Neutrophil (primary cell): ENCODE measurements around the gene EVA1C.
"Not testable (repeated sequence)": the region's sequence is repeated elsewhere in the genome, so short reads cannot be mapped to it uniquely, and the experiment has no call there.

Source experiments
- H3K27ac ChIP-seq: fragments of 200-600 bp; sonication (generic); 2 replicates; pipeline ENCODE4 v1.5.1; 2016; ENCODE audit warnings: mild to moderate bottlenecking, moderate library complexity
- H3K27me3 ChIP-seq: fragments of 200-600 bp; sonication (generic); 2 replicates; pipeline ENCODE4 v1.6.0; 2016; ENCODE audit warnings: mild to moderate bottlenecking
- H3K36me3 ChIP-seq: fragments of 200-600 bp; sonication (generic); 2 replicates; pipeline ENCODE4 v1.5.1; 2017
- H3K4me1 ChIP-seq, 2 experiments: fragments of 200-600 bp in 1 of 2; sonication (generic) in 1 of 2; 1 replicate in 1 of 2; 2 replicates in 1 of 2; pipeline versions ENCODE4 v1.5.1 to v1.6.1; 2013 to 2016; ENCODE audit warnings: low read depth in 1 of 2, low read length in 1 of 2, mild to moderate bottlenecking in 1 of 2, moderate library complexity in 1 of 2; ENCODE audit not compliant: control insufficient read depth in 1 of 2, insufficient read depth in 1 of 2
- H3K4me3 ChIP-seq, 2 experiments: fragments of 200-600 bp in 1 of 2; sonication (generic) in 1 of 2; 1 replicate in 1 of 2; 2 replicates in 1 of 2; pipeline ENCODE4 v1.5.1; 2013 to 2016; ENCODE audit warnings: low read depth in 1 of 2, low read length in 1 of 2, mild to moderate bottlenecking in 1 of 2, moderate library complexity in 1 of 2
- H3K9me3 ChIP-seq: fragments of 200-600 bp; sonication (generic); 2 replicates; pipeline ENCODE4 v1.5.1; 2016
- TF ChIP-seq, protein P1 (sequence below): fragments of 200-600 bp; sonication (generic); IDR thresholded peaks from 2 replicates; pipeline ENCODE4 v1.5.1; 2016; ENCODE audit warnings: antibody characterized with exemption

EVA1C gene

DNA sequence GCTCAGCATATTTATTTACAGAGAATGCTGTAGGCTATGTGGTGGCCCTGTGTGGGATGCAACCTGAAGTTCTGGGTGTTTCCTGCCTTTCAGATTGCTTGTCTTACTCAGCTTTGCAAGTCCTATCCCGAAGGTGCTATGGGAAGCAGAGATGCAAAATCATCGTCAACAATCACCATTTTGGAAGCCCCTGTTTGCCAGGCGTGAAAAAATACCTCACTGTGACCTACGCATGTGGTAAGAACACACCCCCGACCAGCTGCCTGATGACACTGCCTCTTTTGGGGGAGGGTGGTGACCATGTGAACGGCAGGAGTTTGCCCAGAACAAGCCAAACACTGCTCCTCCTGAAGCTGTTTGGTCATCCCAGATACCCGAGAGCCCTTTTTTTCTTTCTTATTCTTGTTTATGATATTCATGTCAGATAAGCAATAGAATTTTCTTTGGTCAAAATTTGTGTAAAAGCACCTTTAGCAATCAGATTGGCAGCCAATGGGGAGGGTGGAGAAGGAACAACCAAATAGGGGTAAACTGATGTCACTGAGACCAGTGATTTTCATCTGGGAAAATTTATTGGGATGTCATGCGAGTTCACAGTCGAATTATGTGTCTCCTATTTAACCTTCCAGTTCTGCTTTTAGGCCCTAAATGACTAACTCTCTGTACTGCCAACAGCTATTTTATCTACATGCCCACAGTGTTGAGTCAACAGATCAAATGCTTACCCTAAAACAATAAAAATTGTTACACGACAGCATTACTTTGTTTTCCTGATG, 82.6 kb downstream of the EVA1C start:
- no peaks in the 10 kb centered on the region for H3K36me3 ChIP-seq
- H3K9me3 ChIP-seq, result no peaks in the 10 kb centered on the region
- H3K4me3 ChIP-seq, result no peak overlapping the region
- no peaks in the 10 kb centered on the region for H3K27me3 ChIP-seq
- H3K4me1 ChIP-seq, result no peaks in the 10 kb centered on the region
- TF ChIP-seq, protein P1, sequence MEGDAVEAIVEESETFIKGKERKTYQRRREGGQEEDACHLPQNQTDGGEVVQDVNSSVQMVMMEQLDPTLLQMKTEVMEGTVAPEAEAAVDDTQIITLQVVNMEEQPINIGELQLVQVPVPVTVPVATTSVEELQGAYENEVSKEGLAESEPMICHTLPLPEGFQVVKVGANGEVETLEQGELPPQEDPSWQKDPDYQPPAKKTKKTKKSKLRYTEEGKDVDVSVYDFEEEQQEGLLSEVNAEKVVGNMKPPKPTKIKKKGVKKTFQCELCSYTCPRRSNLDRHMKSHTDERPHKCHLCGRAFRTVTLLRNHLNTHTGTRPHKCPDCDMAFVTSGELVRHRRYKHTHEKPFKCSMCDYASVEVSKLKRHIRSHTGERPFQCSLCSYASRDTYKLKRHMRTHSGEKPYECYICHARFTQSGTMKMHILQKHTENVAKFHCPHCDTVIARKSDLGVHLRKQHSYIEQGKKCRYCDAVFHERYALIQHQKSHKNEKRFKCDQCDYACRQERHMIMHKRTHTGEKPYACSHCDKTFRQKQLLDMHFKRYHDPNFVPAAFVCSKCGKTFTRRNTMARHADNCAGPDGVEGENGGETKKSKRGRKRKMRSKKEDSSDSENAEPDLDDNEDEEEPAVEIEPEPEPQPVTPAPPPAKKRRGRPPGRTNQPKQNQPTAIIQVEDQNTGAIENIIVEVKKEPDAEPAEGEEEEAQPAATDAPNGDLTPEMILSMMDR, result no peak
- no peak overlapping the region for H3K27ac ChIP-seq

DNA sequence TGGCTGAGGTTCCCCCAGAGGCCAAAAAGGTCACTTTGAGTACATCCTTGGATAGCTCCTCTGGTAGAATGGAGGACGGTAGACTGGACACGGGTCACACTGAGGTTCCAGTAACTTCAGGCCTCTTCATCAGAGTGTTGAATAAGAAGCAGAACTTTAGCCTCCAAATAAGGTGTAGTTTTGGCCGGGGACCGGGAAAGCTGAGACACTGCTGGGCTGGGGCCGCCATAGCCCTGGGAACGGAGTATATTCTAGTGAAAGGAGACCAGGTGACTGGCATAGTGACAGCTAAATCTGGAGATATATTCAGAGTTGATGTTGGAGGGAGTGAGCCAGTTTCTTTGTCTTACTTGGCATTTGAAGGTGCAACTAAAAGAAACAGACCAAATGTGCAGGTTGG, 84.1 kb downstream of the EVA1C start:
- no peak overlapping the region for H3K4me3 ChIP-seq
- no peaks in the 10 kb centered on the region for H3K4me1 ChIP-seq
- H3K36me3 ChIP-seq, result no peaks in the 10 kb centered on the region
- no peak overlapping the region for H3K27ac ChIP-seq
- no peaks in the 10 kb centered on the region for H3K27me3 ChIP-seq
- TF ChIP-seq, protein P1, result no peak
- no peaks in the 10 kb centered on the region for H3K9me3 ChIP-seq

DNA sequence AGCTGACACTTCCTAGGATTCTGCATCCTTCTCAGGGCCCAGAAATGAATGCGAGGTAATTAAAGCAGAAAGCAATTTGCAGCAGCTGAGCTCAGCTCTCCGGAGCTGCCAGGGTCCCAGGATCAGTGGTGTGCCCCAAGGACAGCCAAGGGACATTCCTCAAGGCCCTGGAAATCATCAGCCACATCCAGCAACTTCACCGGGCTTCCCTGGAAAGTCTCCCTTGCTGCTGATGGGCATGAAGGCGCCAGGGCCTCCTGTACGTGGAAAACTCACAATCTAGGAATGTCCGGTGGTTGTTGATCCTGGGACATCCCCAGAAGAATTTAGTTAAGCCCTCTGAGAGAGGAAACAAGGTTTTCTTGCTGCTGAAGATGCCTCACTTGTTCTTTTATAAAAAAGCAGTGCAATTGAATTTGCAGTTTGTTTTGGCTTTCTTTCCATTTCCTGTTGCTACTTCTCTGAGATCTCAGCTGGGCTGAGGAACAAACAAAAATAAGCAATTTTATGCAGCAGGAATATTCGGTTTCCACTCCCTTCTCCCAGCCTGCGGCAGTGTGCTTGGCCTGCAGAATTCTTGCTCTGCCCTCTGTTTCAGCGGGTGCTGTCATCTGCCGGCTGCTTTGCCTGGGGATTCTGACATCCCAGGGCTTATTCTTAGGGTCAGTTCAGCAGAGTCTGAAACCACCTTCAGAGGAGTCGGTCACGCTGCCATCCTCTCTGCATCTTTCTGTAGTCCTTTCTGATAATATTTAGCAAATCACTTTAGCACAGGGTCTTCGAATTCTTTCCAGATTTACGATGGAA, 86.9 kb downstream of the EVA1C start:
- Histone ChIP-seq H3K27ac (no peak overlapping the region), H3K4me3 (no peak overlapping the region), H3K27me3 (no peaks in the 10 kb centered on the region), H3K36me3 (no peaks in the 10 kb centered on the region), H3K9me3 (no peaks in the 10 kb centered on the region), H3K4me1 (no peaks in the 10 kb centered on the region)
- TF ChIP-seq, protein P1, result no peak

DNA sequence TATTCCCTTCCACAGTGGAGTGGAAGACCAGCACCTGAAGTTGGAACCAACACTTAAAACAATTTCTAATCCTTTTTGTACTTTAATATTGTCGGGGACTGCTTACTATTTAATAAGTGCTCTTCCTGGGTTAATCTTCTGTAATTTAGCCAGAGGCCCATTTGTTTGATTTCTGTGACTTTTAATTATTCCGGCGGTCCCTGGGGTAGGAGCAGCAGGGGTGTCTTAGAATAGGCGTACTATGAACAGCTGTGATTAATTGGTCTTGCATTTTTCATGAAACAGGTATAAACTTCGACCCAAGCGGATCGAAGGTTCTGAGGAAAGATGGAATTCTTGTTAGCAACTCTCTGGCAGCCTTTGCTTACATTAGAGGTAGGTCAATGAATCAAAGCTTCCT, 91.1 kb downstream of the EVA1C start:
- not testable (repeated sequence) for H3K27me3 ChIP-seq, H3K4me1 ChIP-seq, H3K9me3 ChIP-seq, H3K36me3 ChIP-seq, H3K27ac ChIP-seq, H3K4me3 ChIP-seq

DNA sequence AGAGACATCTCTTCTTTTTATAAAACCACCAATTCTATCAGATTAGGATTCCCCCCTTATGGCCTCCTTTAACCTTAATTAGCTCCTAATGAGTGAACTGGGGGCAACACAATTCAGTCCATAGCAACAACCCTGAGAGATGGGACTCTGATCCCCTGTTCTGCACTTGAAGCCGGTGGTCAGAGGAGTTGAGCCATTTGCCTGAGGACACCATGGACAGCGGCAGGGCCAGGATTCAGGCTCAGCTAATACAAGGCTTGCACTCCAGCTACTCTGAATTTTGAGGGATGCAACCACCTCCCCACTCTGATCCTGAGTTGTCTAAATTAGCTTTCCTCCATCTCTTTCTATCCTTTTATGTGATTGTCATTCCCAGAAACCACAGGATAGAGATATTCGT, 93.3 kb downstream of the EVA1C start:
- not testable (repeated sequence) for H3K36me3 ChIP-seq, H3K27me3 ChIP-seq, H3K9me3 ChIP-seq, H3K4me3 ChIP-seq, H3K27ac ChIP-seq, H3K4me1 ChIP-seq

DNA sequence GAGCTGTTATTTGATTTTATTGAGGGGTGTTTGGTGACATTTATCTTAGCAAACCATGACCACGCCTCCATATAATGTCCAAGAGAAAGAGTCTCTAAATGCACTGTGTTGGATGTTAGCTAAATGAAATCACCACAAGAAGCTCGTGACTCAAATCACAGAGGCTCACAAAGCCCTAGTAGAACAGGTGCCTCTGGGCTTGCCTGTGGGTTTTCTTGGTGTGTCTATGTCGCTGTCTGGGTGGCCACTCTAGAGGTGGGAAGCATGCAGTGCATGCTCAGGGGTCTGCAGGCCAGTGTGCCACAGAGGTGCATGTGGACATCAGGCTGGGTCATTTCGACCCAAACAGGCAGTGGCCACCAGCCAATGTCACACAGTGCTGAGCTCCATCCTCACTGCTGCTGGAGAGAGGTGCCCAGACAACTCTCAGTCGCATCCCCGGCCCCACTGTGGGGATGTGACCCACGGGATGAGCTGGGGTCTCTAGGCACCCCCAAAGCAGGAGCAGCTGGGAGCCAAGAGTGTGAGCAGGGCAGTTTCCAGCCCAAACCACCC, 94.0 kb downstream of the EVA1C start:
- H3K4me1 ChIP-seq, H3K27ac ChIP-seq, H3K36me3 ChIP-seq, H3K4me3 ChIP-seq, H3K27me3 ChIP-seq, H3K9me3 ChIP-seq: not testable (repeated sequence)

DNA sequence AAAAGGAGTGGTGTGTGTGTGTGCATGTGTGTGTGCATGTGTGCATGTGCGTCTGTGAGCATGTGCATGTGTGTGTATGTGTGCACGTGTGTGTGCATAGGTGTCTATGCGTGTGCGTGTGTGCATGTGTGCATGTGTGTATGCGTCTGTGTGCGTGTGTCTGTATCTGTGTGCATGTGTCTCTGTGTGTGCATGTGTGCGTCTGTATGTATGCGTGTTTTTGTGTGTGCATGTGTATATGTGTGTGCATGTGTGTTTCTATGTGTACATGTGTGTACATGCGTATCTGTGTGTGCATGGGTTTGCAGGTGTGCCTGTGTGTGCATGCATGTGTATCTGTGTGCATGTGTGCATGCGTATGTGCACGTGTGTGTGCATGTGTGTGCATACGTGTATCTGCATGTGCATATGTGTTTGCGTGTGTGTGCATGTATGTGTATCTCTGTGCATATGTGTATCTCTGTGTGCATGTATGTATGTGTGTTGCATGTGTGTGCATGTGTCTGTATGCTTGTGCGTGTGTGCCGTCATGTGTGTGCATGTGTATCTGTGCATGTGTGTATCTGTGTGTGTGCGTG, 94.9 kb downstream of the EVA1C start:
- Histone ChIP-seq H3K27ac (no peak overlapping the region), H3K4me1 (no peaks in the 10 kb centered on the region), H3K9me3 (no peaks in the 10 kb centered on the region), H3K27me3 (no peaks in the 10 kb centered on the region), H3K36me3 (no peaks in the 10 kb centered on the region), H3K4me3 (no peak overlapping the region)
- TF ChIP-seq, protein P1, result no peak

DNA sequence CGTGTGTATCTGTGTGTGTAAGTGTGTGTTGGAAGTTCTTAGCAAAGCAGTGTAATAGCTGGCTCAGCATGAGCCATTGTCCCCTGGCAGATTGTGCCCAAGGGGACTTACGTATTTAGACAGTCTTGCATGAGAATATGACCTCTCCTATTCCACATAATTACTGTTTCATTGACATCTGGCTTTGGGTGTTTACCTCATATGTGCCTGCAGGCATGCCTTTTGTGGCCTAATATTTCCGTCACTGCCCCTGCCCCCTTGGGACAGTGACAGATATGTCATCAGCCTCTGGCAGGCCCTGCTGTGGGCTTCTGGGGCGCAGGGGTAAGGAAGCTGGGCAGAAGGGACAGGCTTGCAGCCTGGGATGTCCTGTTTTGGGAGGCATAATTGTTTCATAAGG, 95.5 kb downstream of the EVA1C start:
- not testable (repeated sequence) for H3K9me3 ChIP-seq, H3K4me1 ChIP-seq, H3K27me3 ChIP-seq, H3K27ac ChIP-seq, H3K4me3 ChIP-seq, H3K36me3 ChIP-seq
